B cell (primary cell): Measurements from ENCODE around the gene KIF17. TPM values are rescaled to one million over a fixed set of nuclear protein-coding genes. Genes with fewer than 3 reads are reported as not detected.

Experiments used
- ATAC-seq: fragments of 200-7000 bp; cut with Tn5 transposase; one replicate; pipeline ENCODE4 v1.10.0; 2021; ENCODE audit warnings: low read depth, mild to moderate bottlenecking, moderate number of reproducible peaks, moderate library complexity
- CTCF ChIA-PET: fragments of 350-600 bp; sonication (Branson Sonifier 250); formaldehyde crosslinking; loops from one replicate; lab custom pipeline; 2021; ENCODE audit warnings: antibody characterized with exemption, inconsistent platforms; lab: Charles Lee
- POLR2A ChIA-PET: fragments of 350-600 bp; sonication (Branson Sonifier 250); formaldehyde crosslinking; loops from one replicate; lab custom pipeline; 2021; ENCODE audit warnings: antibody characterized with exemption; lab: Charles Lee
- DNase-seq: peaks from one replicate; pipeline ENCODE4 v3.0.0; 2013
- H2AFZ ChIP-seq: 2 replicates; pipeline ENCODE4 v1.6.1; 2012; ENCODE audit warnings: mild to moderate bottlenecking, low read depth, low read length; ENCODE audit not compliant: insufficient read depth, poor library complexity, severe bottlenecking
- H3K27ac ChIP-seq, 2 donors: 1 replicate in 1 of 2; 2 replicates in 1 of 2; pipeline ENCODE4 v1.5.1; 2012 to 2013; ENCODE audit warnings: low read length in 2 of 2, mild to moderate bottlenecking in 2 of 2, moderate library complexity in 1 of 2
- H3K27me3 ChIP-seq, 4 experiments: fragments of 200-600 bp in 1 of 4; sonication (generic) in 1 of 4; replicated peaks in 1 of 4; 1 replicate in 2 of 4; 2 replicates in 2 of 4; pipeline versions ENCODE4 v1.6.1 to v1.7.0; 2013 to 2016; ENCODE audit warnings: low read length in 3 of 4, mild to moderate bottlenecking in 2 of 4, mixed read lengths in 1 of 4, moderate library complexity in 1 of 4; ENCODE audit not compliant: insufficient read depth in 4 of 4, control insufficient read depth in 3 of 4; ENCODE audit errors: control extremely low read depth in 1 of 4
- H3K36me3 ChIP-seq, 2 experiments: replicated peaks in 1 of 2; 1 replicate in 1 of 2; 2 replicates in 1 of 2; pipeline versions ENCODE4 v1.6.1 to v1.7.1; 2013; ENCODE audit warnings: low read length in 1 of 2; ENCODE audit not compliant: insufficient read depth in 2 of 2, control insufficient read depth in 1 of 2; ENCODE audit errors: control extremely low read depth in 1 of 2, extremely low read depth in 1 of 2
- H3K4me1 ChIP-seq, 2 donors: fragments of 200-600 bp in 1 of 2; sonication (generic) in 1 of 2; 1 replicate in 1 of 2; 2 replicates in 1 of 2; pipeline versions ENCODE4 v1.5.1 to v1.6.1; 2013 to 2017; ENCODE audit warnings: low read length in 2 of 2; ENCODE audit not compliant: control insufficient read depth in 2 of 2, insufficient read depth in 2 of 2
- H3K4me2 ChIP-seq: replicated peaks from 2 replicates; pipeline ENCODE3; 2012; ENCODE audit warnings: mild to moderate bottlenecking, low read depth, low read length; ENCODE audit not compliant: poor library complexity, severe bottlenecking
- H3K4me3 ChIP-seq, 5 experiments: fragments of 200-600 bp in 1 of 5; sonication (generic) in 1 of 5; 1 replicate in 3 of 5; 2 replicates in 2 of 5; pipeline versions ENCODE4 v1.5.1 to v1.7.0; 2011 to 2016; ENCODE audit warnings: low read length in 4 of 5, mild to moderate bottlenecking in 4 of 5, low read depth in 2 of 5, control low read depth in 1 of 5, moderate library complexity in 1 of 5; ENCODE audit not compliant: insufficient read depth in 1 of 5; ENCODE audit errors: control extremely low read depth in 1 of 5, extremely low read depth in 1 of 5
- H3K79me2 ChIP-seq: fragments of 200-600 bp; sonication (generic); one replicate; pipeline ENCODE4 v1.6.0; 2016; ENCODE audit warnings: low read length; ENCODE audit not compliant: control insufficient read depth, insufficient read depth
- H3K9ac ChIP-seq: fragments of 200-600 bp; sonication (generic); 2 replicates; pipeline ENCODE4 v1.6.1; 2017; ENCODE audit warnings: mild to moderate bottlenecking, low read length, moderate library complexity
- H3K9me3 ChIP-seq, 3 donors: one replicate each; pipeline versions ENCODE4 v1.6.1 to v1.7.1; 2013; ENCODE audit warnings: low read length in 2 of 3; ENCODE audit not compliant: control insufficient read depth in 2 of 3, insufficient read depth in 1 of 3; ENCODE audit errors: control extremely low read depth in 1 of 3
- H4K20me1 ChIP-seq: 2 replicates; pipeline ENCODE4 v1.6.0; 2012; ENCODE audit warnings: mild to moderate bottlenecking, low read length; ENCODE audit not compliant: insufficient read depth, control insufficient read depth, poor library complexity, severe bottlenecking
- H3K27ac Mint-ChIP-seq: one replicate; pipeline ENCODE4 v1.8.0; 2021; ENCODE audit warnings: mixed read lengths
- H3K27me3 Mint-ChIP-seq: one replicate; pipeline ENCODE4 v1.8.0; 2021; ENCODE audit warnings: mixed read lengths
- H3K4me1 Mint-ChIP-seq: one replicate; pipeline ENCODE4 v1.8.0; 2021; ENCODE audit warnings: mixed read lengths
- H3K4me3 Mint-ChIP-seq: one replicate; pipeline ENCODE4 v1.8.0; 2021; ENCODE audit warnings: mixed read lengths
- H3K9me3 Mint-ChIP-seq: one replicate; pipeline ENCODE4 v1.8.0; 2022; ENCODE audit warnings: mixed read lengths; ENCODE audit not compliant: insufficient read depth
- EZH2 ChIP-seq: IDR thresholded peaks from 2 replicates; pipeline ENCODE4 v1.6.1; 2012; ENCODE audit warnings: borderline replicate concordance, low read depth, mild to moderate bottlenecking, moderate library complexity, low read length; ENCODE audit not compliant: insufficient read depth, poor library complexity, severe bottlenecking
- WGBS: methylation state at CpG from one replicate; pipeline ENCODE4 v1.1.5; 2013; ENCODE audit warnings: missing lambda C conversion rate; ENCODE audit not compliant: insufficient coverage; 5-methylcytosine and 5-hydroxymethylcytosine counted together
- intact Hi-C: fragments of 100-400 bp; cut with micrococcal nuclease; formaldehyde crosslinking; loops from one replicate; pipeline ENCODE4 v1.10.0; 2022
- polyA plus RNA-seq: library from polyadenylated mRNA; depleted of rRNA; stranded (reverse); fragments of >200 nt; gene quantifications from 2 replicates; pipeline ENCODE4 v1.2.3, GENCODE V29; 2012
- total RNA-seq, 2 donors: library from RNA; stranded (reverse); fragments of 120-200 nt in 1 of 2; gene quantifications; 1 replicate in 1 of 2; 2 replicates in 1 of 2; pipeline versions ENCODE4 v1.2.3 to v1.2.4, GENCODE V29; 2013 to 2022
- TF ChIP-seq, protein P1 (sequence below): fragments of 200-600 bp; IDR thresholded peaks from one replicate; pipeline ENCODE4 v1.8.0; 2022; ENCODE audit warnings: antibody characterized with exemption, mild to moderate bottlenecking

The KIF17 gene
- total and polyA plus RNA-seq, 2 donors (not counting 1 experiment from before 2014, with no cell fraction given), result not detected

DNA sequence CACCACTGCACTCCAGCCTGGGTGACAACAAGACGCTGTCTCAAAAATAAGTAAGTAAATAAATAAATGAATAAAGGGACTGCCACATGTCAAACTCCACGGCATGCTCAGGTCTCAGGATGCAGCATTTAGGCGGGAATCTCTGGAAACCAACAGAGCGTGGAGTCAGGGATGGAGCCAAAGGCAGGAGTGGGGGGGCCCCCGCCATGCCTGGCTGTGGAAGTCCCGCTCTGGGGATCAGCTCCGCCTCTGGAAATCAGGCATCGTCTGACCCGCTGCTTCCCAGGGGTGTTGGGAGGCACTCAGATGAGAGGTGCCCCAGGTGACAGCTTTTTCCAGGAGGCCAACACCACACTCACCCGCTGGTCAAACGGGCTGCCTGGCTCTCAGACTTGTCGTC is 20.2 kb downstream of the KIF17 start:
- POLR2A ChIA-PET, result no interaction called here
- no peak overlapping the region for H3K9ac ChIP-seq
- no peak overlapping the region for H3K27ac Mint-ChIP-seq
- H4K20me1 ChIP-seq, result no peaks in the 10 kb centered on the region
- H3K4me1 Mint-ChIP-seq, result peaks cover 4% of the 10 kb centered on the region
- no peaks in the 10 kb centered on the region for H3K79me2 ChIP-seq
- 94% methylated on average over 12 of the region's 12 CpGs for WGBS
- H3K4me3 ChIP-seq, result no peak overlapping the region
- H3K27ac ChIP-seq, result no peak overlapping the region
- intact Hi-C loops, result loop anchor here (2.0 kb wide), 1 partner anchor 37 kb away; the partner anchor contains the start of gene DDOST
- H3K4me2 ChIP-seq, result no peak overlapping the region
- DNase-seq (no peak), ATAC-seq (no peak)
- H3K4me3 Mint-ChIP-seq, result no peak overlapping the region
- H3K9me3 ChIP-seq, result no peaks in the 10 kb centered on the region
- H3K27me3 ChIP-seq, result no peaks in the 10 kb centered on the region
- peaks cover 0 to 8% of the 10 kb centered on the region in 2 donors for H3K4me1 ChIP-seq
- CTCF ChIA-PET, result interaction anchor here (1.1 to 7.6 kb wide), 9 partner anchors 9 to 554 kb away, joined by 3 to 130 read pairs (median 4); partner anchors contain the start of gene KIF17
- H3K36me3 ChIP-seq, result no peaks in the 10 kb centered on the region
- no peaks in the 10 kb centered on the region for H3K9me3 Mint-ChIP-seq
- H2AFZ ChIP-seq, result no peak overlapping the region
- no peaks in the 10 kb centered on the region for H3K27me3 Mint-ChIP-seq
- no peak for TF ChIP-seq EZH2

DNA sequence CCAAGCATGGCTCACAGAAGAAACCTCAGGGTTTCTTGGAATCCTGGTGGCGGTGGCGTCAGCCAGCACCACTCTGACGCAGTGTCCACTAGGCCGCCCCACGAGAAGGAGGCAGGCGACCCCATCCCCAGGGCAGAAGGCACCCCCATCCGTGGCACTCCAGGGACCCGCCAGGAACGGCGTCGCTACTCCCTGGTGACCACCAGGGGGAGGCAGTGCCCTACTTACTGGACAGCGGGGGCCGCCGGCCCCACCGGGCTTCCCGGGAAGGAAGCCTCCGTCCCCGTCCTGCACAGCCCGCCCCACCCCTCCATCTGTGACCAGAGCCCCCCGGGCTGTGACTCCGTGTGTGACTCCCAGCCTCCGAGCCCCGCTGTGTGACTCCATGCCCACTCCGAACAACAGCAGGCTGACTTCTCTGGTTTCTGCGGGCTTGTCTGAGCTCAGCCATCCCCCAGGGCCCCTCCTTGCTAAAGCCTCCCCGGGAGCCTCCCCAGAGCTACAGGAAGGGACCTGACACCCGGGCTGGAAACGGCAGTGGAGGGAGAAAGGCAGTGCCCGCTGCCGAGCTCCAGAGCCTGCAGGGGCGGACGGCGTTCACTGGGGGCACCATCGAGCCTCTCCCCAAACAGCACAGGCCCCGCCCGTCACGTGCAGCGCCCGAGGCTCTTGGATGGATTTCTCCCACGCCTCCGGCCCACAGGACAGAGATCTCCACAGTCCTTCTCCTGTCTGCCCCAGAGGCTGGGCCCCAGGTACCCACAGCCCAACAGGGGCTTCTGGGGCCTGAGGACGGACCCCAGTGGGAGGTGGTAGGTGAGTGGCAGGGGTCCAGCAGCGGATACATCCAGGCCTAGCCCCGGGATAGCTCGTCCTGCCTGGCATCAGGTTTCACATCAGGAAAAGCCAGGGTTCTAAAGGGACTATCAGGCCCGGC is 21.1 kb downstream of the KIF17 start:
- peak overlapping the region; percentile 91 for H3K4me3 Mint-ChIP-seq
- Histone ChIP-seq H3K4me1 (peaks cover 0 to 8% of the 10 kb centered on the region in 2 donors), H3K9me3 (no peaks in the 10 kb centered on the region), H3K4me3 (peak overlapping the region; percentile 42 to 82 (median 79)), H2AFZ (peak overlapping the region; percentile 98), H3K36me3 (no peaks in the 10 kb centered on the region), H4K20me1 (no peaks in the 10 kb centered on the region), H3K9ac (peak overlapping the region; percentile 75), H3K79me2 (no peaks in the 10 kb centered on the region), H3K4me2 (peak overlapping the region; percentile 99), H3K27ac (no peak overlapping the region), H3K27me3 (no peaks in the 10 kb centered on the region)
- ChIA-PET CTCF (interaction anchor here (0.6 to 7.6 kb wide), 28 partner anchors 8 to 555 kb away, joined by 3 to 130 read pairs (median 4); partner anchors contain the start of genes HP1BP3, KIF17, PINK1 and SH2D5), POLR2A (interaction anchor here (0.5 kb wide), 1 partner anchor 35 kb away, joined by 7 read pairs; no protein-coding TSS in a partner anchor)
- no peaks in the 10 kb centered on the region for H3K27me3 Mint-ChIP-seq
- no peaks in the 10 kb centered on the region for H3K9me3 Mint-ChIP-seq
- intact Hi-C loops, result loop anchor here (1.0 to 2.0 kb wide), 3 partner anchors 36 to 90 kb away; partner anchors contain the start of gene DDOST
- 6% methylated on average over 44 of the region's 46 CpGs for WGBS
- DNase-seq (peak; percentile 83), ATAC-seq (peak; percentile 94)
- peaks cover 4% of the 10 kb centered on the region for H3K4me1 Mint-ChIP-seq
- no peak for TF ChIP-seq EZH2
- TF ChIP-seq, protein P1, sequence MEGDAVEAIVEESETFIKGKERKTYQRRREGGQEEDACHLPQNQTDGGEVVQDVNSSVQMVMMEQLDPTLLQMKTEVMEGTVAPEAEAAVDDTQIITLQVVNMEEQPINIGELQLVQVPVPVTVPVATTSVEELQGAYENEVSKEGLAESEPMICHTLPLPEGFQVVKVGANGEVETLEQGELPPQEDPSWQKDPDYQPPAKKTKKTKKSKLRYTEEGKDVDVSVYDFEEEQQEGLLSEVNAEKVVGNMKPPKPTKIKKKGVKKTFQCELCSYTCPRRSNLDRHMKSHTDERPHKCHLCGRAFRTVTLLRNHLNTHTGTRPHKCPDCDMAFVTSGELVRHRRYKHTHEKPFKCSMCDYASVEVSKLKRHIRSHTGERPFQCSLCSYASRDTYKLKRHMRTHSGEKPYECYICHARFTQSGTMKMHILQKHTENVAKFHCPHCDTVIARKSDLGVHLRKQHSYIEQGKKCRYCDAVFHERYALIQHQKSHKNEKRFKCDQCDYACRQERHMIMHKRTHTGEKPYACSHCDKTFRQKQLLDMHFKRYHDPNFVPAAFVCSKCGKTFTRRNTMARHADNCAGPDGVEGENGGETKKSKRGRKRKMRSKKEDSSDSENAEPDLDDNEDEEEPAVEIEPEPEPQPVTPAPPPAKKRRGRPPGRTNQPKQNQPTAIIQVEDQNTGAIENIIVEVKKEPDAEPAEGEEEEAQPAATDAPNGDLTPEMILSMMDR, result peak; percentile 98
- no peak overlapping the region for H3K27ac Mint-ChIP-seq
